ENCODE data around the gene ART3.

Gene ART3

DNA sequence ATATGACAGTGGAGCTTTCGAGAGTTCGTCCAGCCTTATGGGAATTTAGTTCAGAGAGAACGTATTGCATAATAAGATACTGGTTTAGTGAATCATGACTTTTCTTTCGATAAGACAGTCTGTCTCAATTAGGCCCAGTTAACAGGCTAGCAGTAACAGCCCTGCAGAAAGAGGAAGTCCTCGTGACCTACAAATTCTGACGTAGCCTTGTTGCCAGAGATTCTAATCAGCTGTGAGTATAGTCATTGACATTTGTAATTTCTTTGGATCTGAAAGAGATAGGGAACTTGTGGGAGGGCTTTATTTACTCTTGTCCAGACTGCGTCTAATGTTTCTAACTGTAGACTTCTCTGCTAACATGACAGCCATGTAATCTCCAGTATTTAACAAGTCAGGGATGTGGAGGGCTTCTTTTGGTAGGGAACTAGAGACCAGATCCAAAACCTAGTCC is 15.8 kb downstream of the ART3 start:
- no peaks in the 10 kb centered on the region for H3K9me3 ChIP-seq (ENCODE audit: control insufficient read depth in 5 of 5, low read length in 5 of 5)
- peaks cover 2 to 11% (median 5%) of the 10 kb centered on the region in 5 donors for H3K4me1 ChIP-seq (ENCODE audit: control insufficient read depth in 5 of 5, insufficient read depth in 5 of 5, low read length in 5 of 5)
- no peaks in the 10 kb centered on the region for H3K27me3 ChIP-seq (ENCODE audit: control insufficient read depth in 5 of 5, insufficient read depth in 4 of 5, low read length in 5 of 5)
- H3K9ac ChIP-seq (ENCODE audit: low read length in 5 of 5), result no peak overlapping the region
- H3K36me3 ChIP-seq (ENCODE audit: control insufficient read depth in 5 of 5, insufficient read depth in 5 of 5, low read length in 5 of 5), result no peaks in the 10 kb centered on the region
- no peak overlapping the region for H3K4me3 ChIP-seq (ENCODE audit: low read depth in 1 of 5, low read length in 5 of 5)
- no peak overlapping the region for H3K27ac ChIP-seq (ENCODE audit: low read depth, low read length)

DNA sequence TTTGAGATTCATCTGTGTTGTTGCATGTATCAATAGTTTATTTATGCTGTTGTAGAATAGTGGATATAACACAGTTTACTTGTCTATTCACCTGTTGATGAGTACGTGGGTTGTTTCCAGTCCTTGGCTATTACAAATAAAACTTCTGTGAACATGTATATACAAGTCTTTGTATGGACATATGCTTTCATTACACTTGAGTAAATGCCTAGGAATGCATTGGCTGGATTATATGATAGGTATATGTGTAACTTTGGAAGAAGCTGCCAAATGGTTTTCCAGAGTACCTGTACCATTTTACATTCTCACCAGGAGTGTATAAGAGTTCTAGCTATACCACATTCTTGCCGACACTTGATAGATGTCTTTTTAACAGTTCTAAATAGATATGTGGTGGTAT is 16.5 kb downstream of the ART3 start:
- peaks cover 2 to 11% (median 5%) of the 10 kb centered on the region in 5 donors for H3K4me1 ChIP-seq (ENCODE audit: control insufficient read depth in 5 of 5, insufficient read depth in 5 of 5, low read length in 5 of 5)
- H3K9ac ChIP-seq (ENCODE audit: low read length in 5 of 5), result no peak overlapping the region
- H3K27me3 ChIP-seq (ENCODE audit: control insufficient read depth in 5 of 5, insufficient read depth in 4 of 5, low read length in 5 of 5), result no peaks in the 10 kb centered on the region
- H3K9me3 ChIP-seq (ENCODE audit: control insufficient read depth in 5 of 5, low read length in 5 of 5), result no peaks in the 10 kb centered on the region
- no peak overlapping the region for H3K4me3 ChIP-seq (ENCODE audit: low read depth in 1 of 5, low read length in 5 of 5)
- H3K27ac ChIP-seq (ENCODE audit: low read depth, low read length), result no peak overlapping the region
- H3K36me3 ChIP-seq (ENCODE audit: control insufficient read depth in 5 of 5, insufficient read depth in 5 of 5, low read length in 5 of 5), result no peaks in the 10 kb centered on the region

DNA sequence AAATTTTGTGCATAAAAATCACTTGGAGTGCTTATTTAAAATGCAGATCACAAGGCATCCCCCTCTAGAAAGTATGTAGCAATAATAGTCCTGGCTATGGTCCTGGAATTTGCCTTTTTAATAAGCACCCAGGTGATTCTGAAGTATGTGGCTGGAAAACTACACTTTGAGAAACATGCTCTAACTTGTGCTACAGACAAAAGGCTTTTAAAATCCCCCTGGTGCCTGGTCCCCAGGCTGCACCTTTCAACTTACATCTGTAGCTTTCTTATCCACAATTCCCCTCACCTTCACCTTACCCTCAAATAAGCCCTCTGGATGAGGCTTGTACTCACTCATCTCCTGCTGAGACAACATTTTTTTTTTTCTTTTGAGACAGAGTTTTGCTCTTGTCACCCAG is 21.1 kb downstream of the ART3 start:
- Histone ChIP-seq H3K4me1 (ENCODE audit: control insufficient read depth in 5 of 5, insufficient read depth in 5 of 5, low read length in 5 of 5) (peaks cover 0 to under 1% (median 0%) of the 10 kb centered on the region in 5 donors), H3K9me3 (ENCODE audit: control insufficient read depth in 5 of 5, low read length in 5 of 5) (no peaks in the 10 kb centered on the region), H3K27me3 (ENCODE audit: control insufficient read depth in 5 of 5, insufficient read depth in 4 of 5, low read length in 5 of 5) (no peaks in the 10 kb centered on the region), H3K27ac (ENCODE audit: low read depth, low read length) (no peak overlapping the region), H3K36me3 (ENCODE audit: control insufficient read depth in 5 of 5, insufficient read depth in 5 of 5, low read length in 5 of 5) (no peaks in the 10 kb centered on the region), H3K4me3 (ENCODE audit: low read depth in 1 of 5, low read length in 5 of 5) (no peak overlapping the region), H3K9ac (ENCODE audit: low read length in 5 of 5) (no peak overlapping the region)

- Histone ChIP-seq H3K4me1 (ENCODE audit: control insufficient read depth in 5 of 5, insufficient read depth in 5 of 5, low read length in 5 of 5) (no peaks in the 10 kb centered on the region), H3K9me3 (ENCODE audit: control insufficient read depth in 5 of 5, low read length in 5 of 5) (no peaks in the 10 kb centered on the region), H3K9ac (ENCODE audit: low read length in 5 of 5) (no peak overlapping the region), H3K4me3 (ENCODE audit: low read depth in 1 of 5, low read length in 5 of 5) (no peak overlapping the region), H3K36me3 (ENCODE audit: control insufficient read depth in 5 of 5, insufficient read depth in 5 of 5, low read length in 5 of 5) (no peaks in the 10 kb centered on the region), H3K27ac (ENCODE audit: low read depth, low read length) (no peak overlapping the region), H3K27me3 (ENCODE audit: control insufficient read depth in 5 of 5, insufficient read depth in 4 of 5, low read length in 5 of 5) (no peaks in the 10 kb centered on the region)
Measured at GRCh38 chr4:76096076-76096475, 21.6 kb downstream of the ART3 start.

GRCh38 chr4:76105652-76106051 is 31.1 kb downstream of the ART3 start:
- no peaks in the 10 kb centered on the region for H3K36me3 ChIP-seq (ENCODE audit: control insufficient read depth in 5 of 5, insufficient read depth in 5 of 5, low read length in 5 of 5)
- H3K4me1 ChIP-seq (ENCODE audit: control insufficient read depth in 5 of 5, insufficient read depth in 5 of 5, low read length in 5 of 5), result peaks cover 0 to 3% (median 0%) of the 10 kb centered on the region in 5 donors
- H3K27me3 ChIP-seq (ENCODE audit: control insufficient read depth in 5 of 5, insufficient read depth in 4 of 5, low read length in 5 of 5), result no peaks in the 10 kb centered on the region
- H3K9ac ChIP-seq (ENCODE audit: low read length in 5 of 5), result no peak overlapping the region
- H3K27ac ChIP-seq (ENCODE audit: low read depth, low read length), result no peak overlapping the region
- no peak overlapping the region for H3K4me3 ChIP-seq (ENCODE audit: low read depth in 1 of 5, low read length in 5 of 5)
- H3K9me3 ChIP-seq (ENCODE audit: control insufficient read depth in 5 of 5, low read length in 5 of 5), result no peaks in the 10 kb centered on the region

DNA sequence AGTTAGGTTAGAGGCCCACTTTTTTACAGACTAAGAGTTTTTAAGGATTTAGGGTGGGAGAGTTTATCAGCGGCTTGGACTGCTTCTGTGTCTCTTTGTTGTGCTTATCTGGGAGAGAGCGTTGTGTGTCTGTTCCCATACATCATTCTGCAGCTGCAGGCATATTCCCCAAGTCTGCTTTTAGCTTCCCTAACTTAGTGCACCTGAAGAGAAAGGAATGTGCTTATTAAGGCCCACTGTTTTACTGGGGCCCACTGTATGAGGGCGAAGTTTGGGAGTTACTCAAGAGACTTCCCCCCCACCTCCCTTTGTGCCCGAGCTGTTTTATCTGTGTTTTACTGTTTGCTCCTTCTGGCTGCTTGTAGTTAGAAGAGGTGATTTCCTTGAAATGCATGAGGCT is 31.9 kb downstream of the ART3 start:
- H3K27me3 ChIP-seq (ENCODE audit: control insufficient read depth in 5 of 5, insufficient read depth in 4 of 5, low read length in 5 of 5), result no peaks in the 10 kb centered on the region
- H3K9ac ChIP-seq (ENCODE audit: low read length in 5 of 5), result no peak overlapping the region
- H3K9me3 ChIP-seq (ENCODE audit: control insufficient read depth in 5 of 5, low read length in 5 of 5), result no peaks in the 10 kb centered on the region
- no peaks in the 10 kb centered on the region for H3K36me3 ChIP-seq (ENCODE audit: control insufficient read depth in 5 of 5, insufficient read depth in 5 of 5, low read length in 5 of 5)
- H3K27ac ChIP-seq (ENCODE audit: low read depth, low read length), result no peak overlapping the region
- H3K4me3 ChIP-seq (ENCODE audit: low read depth in 1 of 5, low read length in 5 of 5), result no peak overlapping the region
- H3K4me1 ChIP-seq (ENCODE audit: control insufficient read depth in 5 of 5, insufficient read depth in 5 of 5, low read length in 5 of 5), result peaks cover 0 to 3% (median 0%) of the 10 kb centered on the region in 5 donors

DNA sequence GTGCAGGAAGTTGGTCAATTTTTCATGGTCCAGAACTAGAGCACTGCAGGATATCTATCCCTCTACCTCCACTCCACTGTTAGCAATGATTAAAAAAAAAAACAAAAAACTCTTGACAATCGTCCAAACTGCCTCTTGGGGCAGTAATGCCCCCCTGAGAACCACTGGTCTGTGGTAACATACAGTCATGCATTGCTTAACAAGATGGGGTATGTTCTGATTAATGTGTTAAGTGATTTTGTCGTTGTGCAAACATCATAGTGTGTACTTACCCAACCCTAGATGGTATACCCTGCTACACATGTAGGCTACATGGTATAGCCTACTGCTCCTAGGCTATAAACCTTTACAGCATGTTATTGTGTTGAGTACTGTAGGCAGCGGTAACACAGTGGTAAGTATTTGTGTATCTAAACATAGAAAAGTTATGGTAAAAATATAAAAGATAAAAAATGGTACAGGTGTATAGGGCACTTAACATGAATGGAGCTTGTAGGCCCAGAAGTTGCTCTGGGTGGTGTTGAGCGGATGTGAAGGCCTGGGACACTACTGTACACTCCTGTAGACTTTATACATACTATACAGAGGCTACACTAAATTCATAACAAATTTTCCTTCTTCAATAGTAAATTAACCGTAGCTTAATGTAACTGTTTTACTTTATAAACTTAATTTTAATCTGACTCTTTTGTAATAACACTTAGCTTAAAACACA is 34.1 kb downstream of the ART3 start:
- H3K4me3 ChIP-seq (ENCODE audit: low read depth in 1 of 5, low read length in 5 of 5), result no peak overlapping the region
- H3K9ac ChIP-seq (ENCODE audit: low read length in 5 of 5), result no peak overlapping the region
- no peak overlapping the region for H3K27ac ChIP-seq (ENCODE audit: low read depth, low read length)
- peaks cover 0 to 3% (median 0%) of the 10 kb centered on the region in 5 donors for H3K4me1 ChIP-seq (ENCODE audit: control insufficient read depth in 5 of 5, insufficient read depth in 5 of 5, low read length in 5 of 5)
- H3K36me3 ChIP-seq (ENCODE audit: control insufficient read depth in 5 of 5, insufficient read depth in 5 of 5, low read length in 5 of 5), result peaks cover 7 to 10% (median 9%) of the 10 kb centered on the region in 5 donors
- H3K9me3 ChIP-seq (ENCODE audit: control insufficient read depth in 5 of 5, low read length in 5 of 5), result no peaks in the 10 kb centered on the region
- H3K27me3 ChIP-seq (ENCODE audit: control insufficient read depth in 5 of 5, insufficient read depth in 4 of 5, low read length in 5 of 5), result no peaks in the 10 kb centered on the region

DNA sequence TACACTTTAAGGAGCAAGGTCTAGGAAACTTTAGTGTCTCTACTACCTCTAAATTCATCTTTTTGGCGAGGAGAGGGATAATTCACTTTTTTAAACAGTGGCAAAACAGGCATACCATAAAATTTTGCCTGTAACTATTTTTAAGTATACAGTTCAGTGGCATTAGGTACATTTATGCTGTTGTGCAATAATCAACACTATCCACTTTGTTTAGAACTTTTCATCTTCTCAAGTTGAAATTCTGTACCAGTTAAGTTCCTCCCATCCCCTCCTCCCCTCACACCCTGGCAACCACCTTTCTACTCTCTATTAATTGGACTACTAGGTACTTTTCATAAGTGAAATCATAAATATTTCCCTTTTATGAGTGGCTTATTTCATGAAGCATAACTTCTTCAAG is 42.3 kb downstream of the ART3 start:
- no peak overlapping the region for H3K9ac ChIP-seq (ENCODE audit: low read length in 5 of 5)
- H3K4me1 ChIP-seq (ENCODE audit: control insufficient read depth in 5 of 5, insufficient read depth in 5 of 5, low read length in 5 of 5), result no peaks in the 10 kb centered on the region
- H3K36me3 ChIP-seq (ENCODE audit: control insufficient read depth in 5 of 5, insufficient read depth in 5 of 5, low read length in 5 of 5), result peaks cover 53 to 67% (median 62%) of the 10 kb centered on the region in 5 donors
- no peak overlapping the region for H3K27ac ChIP-seq (ENCODE audit: low read depth, low read length)
- no peak overlapping the region for H3K4me3 ChIP-seq (ENCODE audit: low read depth in 1 of 5, low read length in 5 of 5)
- no peaks in the 10 kb centered on the region for H3K27me3 ChIP-seq (ENCODE audit: control insufficient read depth in 5 of 5, insufficient read depth in 4 of 5, low read length in 5 of 5)
- H3K9me3 ChIP-seq (ENCODE audit: control insufficient read depth in 5 of 5, low read length in 5 of 5), result no peaks in the 10 kb centered on the region

- Histone ChIP-seq H3K9ac (ENCODE audit: low read length in 5 of 5) (no peak overlapping the region), H3K27me3 (ENCODE audit: control insufficient read depth in 5 of 5, insufficient read depth in 4 of 5, low read length in 5 of 5) (no peaks in the 10 kb centered on the region), H3K9me3 (ENCODE audit: control insufficient read depth in 5 of 5, low read length in 5 of 5) (no peaks in the 10 kb centered on the region), H3K36me3 (ENCODE audit: control insufficient read depth in 5 of 5, insufficient read depth in 5 of 5, low read length in 5 of 5) (peaks cover 59 to 74% (median 66%) of the 10 kb centered on the region in 5 donors), H3K27ac (ENCODE audit: low read depth, low read length) (no peak overlapping the region), H3K4me1 (ENCODE audit: control insufficient read depth in 5 of 5, insufficient read depth in 5 of 5, low read length in 5 of 5) (no peaks in the 10 kb centered on the region), H3K4me3 (ENCODE audit: low read depth in 1 of 5, low read length in 5 of 5) (no peak overlapping the region)
Measured at GRCh38 chr4:76117536-76117935, 43.0 kb downstream of the ART3 start.

GRCh38 chr4:76120199-76120598 is 45.7 kb downstream of the ART3 start:
- H3K36me3 ChIP-seq (ENCODE audit: control insufficient read depth in 5 of 5, insufficient read depth in 5 of 5, low read length in 5 of 5), result peaks cover 46 to 68% (median 58%) of the 10 kb centered on the region in 5 donors
- no peak overlapping the region for H3K9ac ChIP-seq (ENCODE audit: low read length in 5 of 5)
- H3K4me3 ChIP-seq (ENCODE audit: low read depth in 1 of 5, low read length in 5 of 5), result no peak overlapping the region

More at GRCh38 chr4:76120199-76120598, 45.7 kb downstream of the ART3 start:
- H3K9me3 ChIP-seq (ENCODE audit: control insufficient read depth in 5 of 5, low read length in 5 of 5), result no peaks in the 10 kb centered on the region
- no peaks in the 10 kb centered on the region for H3K4me1 ChIP-seq (ENCODE audit: control insufficient read depth in 5 of 5, insufficient read depth in 5 of 5, low read length in 5 of 5)
- H3K27me3 ChIP-seq (ENCODE audit: control insufficient read depth in 5 of 5, insufficient read depth in 4 of 5, low read length in 5 of 5), result no peaks in the 10 kb centered on the region
- H3K27ac ChIP-seq (ENCODE audit: low read depth, low read length), result no peak overlapping the region
